SK-N-SH (cell line): ENCODE measurements around the gene SMCO2. TPM values are rescaled to one million over a fixed set of nuclear protein-coding genes. Genes with fewer than 3 reads are reported as not detected.

ENCODE experiments used
- CTCF ChIA-PET: fragments of 300-600, 350-600 bp; formaldehyde crosslinking; extraction: SDS; loops from one replicate; lab custom pipeline; 2021; lab: Yijun Ruan, JAX
- POLR2A ChIA-PET: fragments of 350-600 bp; sonication (Branson Sonifier 250); formaldehyde crosslinking; extraction: SDS; loops from one replicate; lab custom pipeline; 2020; ENCODE audit warnings: antibody characterized with exemption, inconsistent platforms; lab: Yijun Ruan, JAX
- DNase-seq: peaks from one replicate; pipeline ENCODE4 v3.0.0; 2012
- H2AFZ ChIP-seq: fragments of 200-600 bp; sonication (generic); 2 replicates; pipeline ENCODE4 v1.8.1; 2016; ENCODE audit warnings: antibody characterized with exemption, mild to moderate bottlenecking, low read depth
- H3F3A ChIP-seq: fragments of 200-600 bp; sonication (generic); replicated peaks from 2 replicates; pipeline ENCODE3; 2016; ENCODE audit warnings: antibody characterized with exemption, mild to moderate bottlenecking; ENCODE audit not compliant: insufficient read depth
- H3K27ac ChIP-seq, 2 experiments: fragments of 200-500 bp in 1 of 2; fragments of 200-600 bp in 1 of 2; sonication (Bioruptor generic) in 1 of 2; sonication (generic), shearing (Covaris generic) in 1 of 2; 2 replicates each; pipeline versions ENCODE4 v1.5.1 to v1.6.1; 2014 to 2016; ENCODE audit warnings: low read depth in 2 of 2, inconsistent platforms in 1 of 2, low read length in 1 of 2, mild to moderate bottlenecking in 1 of 2, mixed read lengths in 1 of 2
- H3K27me3 ChIP-seq: fragments of 200-600 bp; sonication (generic), shearing (Covaris generic); 2 replicates; pipeline ENCODE4 v1.6.1; 2016; ENCODE audit warnings: mixed run types; ENCODE audit not compliant: insufficient read depth
- H3K36me3 ChIP-seq, 2 experiments: fragments of 200-500 bp in 1 of 2; fragments of 200-600 bp in 1 of 2; sonication (Bioruptor generic) in 1 of 2; sonication (generic) in 1 of 2; replicated peaks in 1 of 2; 2 replicates each; pipeline versions ENCODE3 to v1.5.1; 2014 to 2016; ENCODE audit warnings: low read length in 1 of 2, mild to moderate bottlenecking in 1 of 2; ENCODE audit not compliant: insufficient read depth in 2 of 2, control insufficient read depth in 1 of 2
- H3K4me1 ChIP-seq, 2 experiments: fragments of 200-500 bp in 1 of 2; fragments of 200-600 bp in 1 of 2; sonication (Bioruptor generic) in 1 of 2; sonication (generic), shearing (Covaris generic) in 1 of 2; 2 replicates each; pipeline versions ENCODE4 v1.5.1 to v1.6.1; 2014 to 2016; ENCODE audit warnings: low read depth in 1 of 2, low read length in 1 of 2, mixed run types in 1 of 2; ENCODE audit not compliant: insufficient read depth in 2 of 2, control insufficient read depth in 1 of 2
- H3K4me2 ChIP-seq: fragments of 200-600 bp; sonication (generic), shearing (Covaris generic); 2 replicates; pipeline ENCODE4 v1.6.1; 2017; ENCODE audit warnings: mixed run types
- H3K4me3 ChIP-seq, 2 experiments: fragments of 200-500 bp in 1 of 2; fragments of 200-600 bp in 1 of 2; sonication (Bioruptor generic) in 1 of 2; sonication (generic), shearing (Covaris generic) in 1 of 2; 2 replicates each; pipeline versions ENCODE4 v1.5.1 to v1.8.1; 2014 to 2016; ENCODE audit warnings: low read depth in 2 of 2, inconsistent platforms in 1 of 2, low read length in 1 of 2, mild to moderate bottlenecking in 1 of 2, mixed read lengths in 1 of 2, moderate library complexity in 1 of 2
- H3K79me2 ChIP-seq: fragments of 200-600 bp; sonication (generic); 2 replicates; pipeline ENCODE4 v1.8.1; 2017; ENCODE audit warnings: mild to moderate bottlenecking; ENCODE audit not compliant: insufficient read depth
- H3K9ac ChIP-seq: fragments of 200-600 bp; sonication (generic); 2 replicates; pipeline ENCODE4 v1.6.1; 2017; ENCODE audit warnings: mixed run types
- H3K9me2 ChIP-seq: fragments of 200-600 bp; sonication (generic); 2 replicates; pipeline ENCODE4 v1.6.1; 2017; ENCODE audit warnings: mixed run types
- H3K9me3 ChIP-seq: fragments of 200-600 bp; sonication (generic); 2 replicates; pipeline ENCODE4 v1.6.1; 2017; ENCODE audit warnings: mixed run types, mild to moderate bottlenecking, moderate library complexity
- H4K20me1 ChIP-seq: fragments of 200-600 bp; sonication (generic); 2 replicates; pipeline ENCODE4 v1.6.1; 2017; ENCODE audit warnings: mild to moderate bottlenecking, mixed run types; ENCODE audit not compliant: insufficient read depth
- CTCF ChIP-seq: fragments of 200-600 bp; sonication (generic); IDR thresholded peaks from 2 replicates; pipeline ENCODE4 v1.6.1; 2017; ENCODE audit warnings: antibody characterized with exemption, mild to moderate bottlenecking, moderate library complexity
- ELF1 ChIP-seq: IDR thresholded peaks from 2 replicates; pipeline ENCODE4 v1.4.0; 2012
- FOXM1 ChIP-seq: IDR thresholded peaks from 2 replicates; pipeline ENCODE4 v1.4.0; 2012; ENCODE audit warnings: low read depth, mild to moderate bottlenecking
- GABPA ChIP-seq: IDR thresholded peaks from 2 replicates; pipeline ENCODE4 v1.4.0; 2012; ENCODE audit warnings: low read depth, mild to moderate bottlenecking
- GATA2 ChIP-seq: sonication (generic); formaldehyde crosslinking; IDR thresholded peaks from 2 replicates; pipeline ENCODE4 v1.5.0; 2020; ENCODE audit warnings: mild to moderate bottlenecking, missing genetic modification reagents
- IRF3 ChIP-seq: fragments of 150-350 bp; IDR thresholded peaks from 2 replicates; pipeline ENCODE4 v1.6.1; 2016; ENCODE audit warnings: mild to moderate bottlenecking, low read depth, low read length
- JUND ChIP-seq: IDR thresholded peaks from 2 replicates; pipeline ENCODE4 v1.4.0; 2012
- MAX ChIP-seq: IDR thresholded peaks from 2 replicates; pipeline ENCODE4 v1.4.0; 2012; ENCODE audit warnings: low read depth
- MXI1 ChIP-seq: IDR thresholded peaks from 2 replicates; pipeline ENCODE4 v1.6.1; 2012; ENCODE audit warnings: mild to moderate bottlenecking, low read depth, low read length, improper control_type of control experiment
- NFIC ChIP-seq: IDR thresholded peaks from 2 replicates; pipeline ENCODE4 v1.4.0; 2012; ENCODE audit warnings: borderline replicate concordance
- NRF1 ChIP-seq: IDR thresholded peaks from 2 replicates; pipeline ENCODE4 v1.6.1; 2012; ENCODE audit warnings: low read depth, mild to moderate bottlenecking, low read length
- PBX3 ChIP-seq: IDR thresholded peaks from 2 replicates; pipeline ENCODE4; 2012
- RCOR1 ChIP-seq: fragments of 150-350 bp; IDR thresholded peaks from 2 replicates; pipeline ENCODE4 v1.6.1; 2017; ENCODE audit warnings: antibody characterized with exemption, low read length
- SIN3A ChIP-seq: IDR thresholded peaks from 2 replicates; pipeline ENCODE4 v1.6.1; 2012; ENCODE audit warnings: low read depth, mild to moderate bottlenecking, low read length, moderate library complexity, borderline replicate concordance
- SMC3 ChIP-seq: IDR thresholded peaks from 2 replicates; pipeline ENCODE4 v1.6.1; 2012; ENCODE audit warnings: low read depth, low read length, improper control_type of control experiment
- TCF12 ChIP-seq: IDR thresholded peaks from 2 replicates; pipeline ENCODE4 v1.4.0; 2012
- USF1 ChIP-seq: IDR thresholded peaks from 2 replicates; pipeline ENCODE4 v1.4.0; 2012; ENCODE audit warnings: low read depth, borderline replicate concordance
- YY1 ChIP-seq: IDR thresholded peaks from 2 replicates; pipeline ENCODE4 v1.4.0; 2012; ENCODE audit warnings: low read depth, mild to moderate bottlenecking
- ZBTB33 ChIP-seq: IDR thresholded peaks from 2 replicates; pipeline ENCODE4 v1.4.0; 2012; ENCODE audit warnings: low read depth, borderline replicate concordance
- WGBS: methylation state at CpG from one replicate; pipeline ENCODE4 v1.1.6; 2017; ENCODE audit warnings: low lambda C conversion rate; 5-methylcytosine and 5-hydroxymethylcytosine counted together
- polyA plus RNA-seq, 3 experiments: library from polyadenylated mRNA; depleted of rRNA; stranded (reverse); fragments of >200 nt; gene quantifications; 2 replicates each; pipeline ENCODE4 v1.2.3, GENCODE V29; 2012

Gene SMCO2
- polyA plus RNA-seq, 1 of the 3 experiments (the other 2 are of a cell fraction), result 0.21 TPM

GRCh38 chr12:27400856-27401354 is 45.6 kb upstream of the SMCO2 start:
- no peaks in the 10 kb centered on the region for H4K20me1 ChIP-seq
- DNase-seq, result no peak
- H2AFZ ChIP-seq, result no peak overlapping the region; the same call in 1 of the 2 replicates
- H3K36me3 ChIP-seq, result peaks cover 4 to 27% of the 10 kb centered on the region in 2 experiments
- no peak overlapping the region for H3K4me3 ChIP-seq
- no peak for TF ChIP-seq SIN3A
- TF ChIP-seq MAX, result no peak
- no peak for TF ChIP-seq NFIC
- no peak for TF ChIP-seq SMC3
- TF ChIP-seq PBX3, result no peak
- TF ChIP-seq USF1, result no peak
- TF ChIP-seq GABPA, result no peak
- TF ChIP-seq MXI1, result no peak
- TF ChIP-seq ELF1, result no peak
- TF ChIP-seq CTCF, result no peak
- TF ChIP-seq JUND, result no peak
- no peak for TF ChIP-seq TCF12
- no peak for TF ChIP-seq GATA2
- no peak for TF ChIP-seq YY1
- no peak for TF ChIP-seq FOXM1
- no peak for TF ChIP-seq ZBTB33
- no peak for TF ChIP-seq NRF1
- TF ChIP-seq IRF3, result no peak
- TF ChIP-seq RCOR1, result no peak
- POLR2A ChIA-PET, result no interaction called here
- H3K9me3 ChIP-seq, result no peaks in the 10 kb centered on the region
- H3K27ac ChIP-seq, result no peak overlapping the region
- H3K4me1 ChIP-seq, result peaks cover 0 to 3% of the 10 kb centered on the region in 2 experiments; a peak in 2 of 4 replicates
- no peaks in the 10 kb centered on the region for H3K79me2 ChIP-seq
- no peaks in the 10 kb centered on the region for H3F3A ChIP-seq
- 100% methylated on average over 3 of the region's 5 CpGs for WGBS
- H3K27me3 ChIP-seq, result no peaks in the 10 kb centered on the region
- no peak overlapping the region for H3K4me2 ChIP-seq
- H3K9ac ChIP-seq, result no peak overlapping the region
- CTCF ChIA-PET, result no interaction called here
- no peaks in the 10 kb centered on the region for H3K9me2 ChIP-seq
